Endothelial cell of umbilical vein (primary cell): ENCODE measurements around the gene STK11IP. TPM values are rescaled to one million over a fixed set of nuclear protein-coding genes. Genes with fewer than 3 reads are reported as not detected.

Source experiments
- BruUV-seq: library from RNA; stranded (reverse); fragments of 400-500 nt; replicated peaks from 2 replicates; lab custom pipeline; 2021; lab: Mats Ljungman, UMichigan
- CTCF ChIA-PET: fragments of 300-600, 350-600 bp; sonication (Branson Sonifier 250); formaldehyde crosslinking; loops from one replicate; lab custom pipeline; 2021; ENCODE audit warnings: antibody characterized with exemption, inconsistent platforms; lab: Charles Lee
- POLR2A ChIA-PET: fragments of 300-600, 350-600 bp; sonication (Branson Sonifier 250); formaldehyde crosslinking; loops from one replicate; lab custom pipeline; 2021; ENCODE audit warnings: antibody characterized with exemption, inconsistent platforms; lab: Charles Lee
- DNase-seq: peaks from one replicate; pipeline ENCODE4 v3.0.0-alpha.2; 2011; ENCODE audit warnings: low read depth, low spot score
- FAIRE-seq: peaks from 2 replicates; lab custom pipeline; 2011; peaks lifted over from hg19 to GRCh38; lab: Jason Lieb, UNC
- H2AFZ ChIP-seq: 2 replicates; pipeline ENCODE4 v1.6.0; 2012; ENCODE audit warnings: low read depth, low read length, control low read depth, inconsistent platforms
- H3K27ac ChIP-seq: 2 replicates; pipeline ENCODE4 v1.5.1; 2011; ENCODE audit warnings: low read depth, mild to moderate bottlenecking, control low read depth, low read length, moderate library complexity; ENCODE audit not compliant: insufficient read depth
- H3K27me3 ChIP-seq, 2 experiments: 2 replicates each; pipeline versions ENCODE4 v1.6.0 to v1.6.1; 2011; ENCODE audit warnings: low read length in 2 of 2, mixed read lengths in 1 of 2; ENCODE audit not compliant: control insufficient read depth in 2 of 2, insufficient read depth in 2 of 2
- H3K36me3 ChIP-seq, 2 experiments: 2 replicates in 1 of 2; 3 replicates in 1 of 2; pipeline ENCODE4 v1.5.1; 2011; ENCODE audit warnings: low read length in 2 of 2, mild to moderate bottlenecking in 1 of 2, moderate library complexity in 1 of 2; ENCODE audit not compliant: control insufficient read depth in 2 of 2, insufficient read depth in 2 of 2; ENCODE audit errors: extremely low read depth in 1 of 2
- H3K4me1 ChIP-seq: 3 replicates; pipeline ENCODE4 v1.5.1; 2011; ENCODE audit warnings: mild to moderate bottlenecking, low read length; ENCODE audit not compliant: control insufficient read depth, insufficient read depth; ENCODE audit errors: extremely low read depth
- H3K4me2 ChIP-seq: 2 replicates; pipeline ENCODE4 v1.6.1; 2011; ENCODE audit warnings: low read length, control low read depth, mixed read lengths; ENCODE audit not compliant: insufficient read depth
- H3K4me3 ChIP-seq, 3 experiments: fragments of 200-600 bp in 1 of 3; sonication (generic), shearing (Covaris generic) in 1 of 3; replicated peaks in 1 of 3; 2 replicates each; pipeline ENCODE4 v1.5.1; 2011 to 2016; ENCODE audit warnings: control low read depth in 3 of 3, low read length in 3 of 3, mild to moderate bottlenecking in 2 of 3, inconsistent platforms in 1 of 3, low read depth in 1 of 3, moderate library complexity in 1 of 3; ENCODE audit not compliant: insufficient read depth in 1 of 3
- H3K79me2 ChIP-seq: 2 replicates; pipeline ENCODE4 v1.6.0; 2012; ENCODE audit warnings: low read length, inconsistent platforms; ENCODE audit not compliant: control insufficient read depth, insufficient read depth
- H3K9ac ChIP-seq: replicated peaks from 2 replicates; pipeline ENCODE3; 2011; ENCODE audit warnings: low read length, control low read depth; ENCODE audit not compliant: insufficient read depth; ENCODE audit errors: extremely low read depth
- H3K9me1 ChIP-seq: replicated peaks from 3 replicates; pipeline ENCODE4 v1.6.0; 2011; ENCODE audit warnings: mild to moderate bottlenecking, low read length; ENCODE audit not compliant: control insufficient read depth, insufficient read depth; ENCODE audit errors: extremely low read depth
- H3K9me3 ChIP-seq: replicated peaks from 2 replicates; pipeline ENCODE4 v1.5.1; 2012; ENCODE audit warnings: low read length, inconsistent platforms; ENCODE audit not compliant: control insufficient read depth, insufficient read depth
- H4K20me1 ChIP-seq: replicated peaks from 2 replicates; pipeline ENCODE3; 2011; ENCODE audit warnings: mild to moderate bottlenecking, low read length; ENCODE audit not compliant: control insufficient read depth, insufficient read depth; ENCODE audit errors: extremely low read depth
- EZH2 ChIP-seq: IDR thresholded peaks from 2 replicates; pipeline ENCODE4 v1.6.1; 2012; ENCODE audit warnings: borderline replicate concordance, low read depth, mild to moderate bottlenecking, moderate library complexity, low read length, inconsistent platforms; ENCODE audit not compliant: severe bottlenecking
- FOS ChIP-seq: IDR thresholded peaks from 2 replicates; pipeline ENCODE4 v1.6.1; 2011; ENCODE audit warnings: mild to moderate bottlenecking, low read length, moderate library complexity, borderline replicate concordance; ENCODE audit not compliant: insufficient read depth
- GATA2 ChIP-seq: IDR thresholded peaks from 2 replicates; pipeline ENCODE4 v1.7.0; 2011; ENCODE audit warnings: low read depth, mild to moderate bottlenecking, moderate library complexity, mixed read lengths, low read length; ENCODE audit not compliant: insufficient read length, insufficient read depth
- JUN ChIP-seq: IDR thresholded peaks from 2 replicates; pipeline ENCODE4 v1.6.1; 2011; ENCODE audit warnings: borderline replicate concordance, low read depth; ENCODE audit not compliant: insufficient read length, insufficient read depth
- MAX ChIP-seq: IDR thresholded peaks from 2 replicates; pipeline ENCODE4 v1.6.1; 2011; ENCODE audit not compliant: insufficient read depth, insufficient read length
- MYC ChIP-seq: IDR thresholded peaks from one replicate; pipeline ENCODE4 v1.6.1; 2011; ENCODE audit warnings: mild to moderate bottlenecking, low read depth, low read length
- POLR2A ChIP-seq: IDR thresholded peaks from 2 replicates; pipeline ENCODE4 v1.6.1; 2012; ENCODE audit warnings: low read depth, mild to moderate bottlenecking, control low read depth, low read length
- POLR2AphosphoS5 ChIP-seq: IDR thresholded peaks from 2 replicates; pipeline ENCODE4 v1.6.1; 2012; ENCODE audit warnings: low read depth, mild to moderate bottlenecking, control low read depth, low read length, moderate library complexity; ENCODE audit not compliant: insufficient read depth
- dilution Hi-C: fragments of 300-500 bp; cut with MboI; formaldehyde crosslinking; loops from one replicate; pipeline ENCODE4 v1.15.0; 2019; ENCODE audit warnings: low sequenced_read_pairs; ENCODE audit not compliant: extremely low pct_ligation_motif_present
- intact Hi-C: fragments of 100-400 bp; cut with micrococcal nuclease; formaldehyde crosslinking; loops from one replicate; pipeline ENCODE4 v1.10.0; 2022
- polyA plus RNA-seq, 4 experiments: library from polyadenylated mRNA; depleted of rRNA in 3 of 4; stranded (reverse) in 3 of 4; unstranded in 1 of 4; fragments of >200 nt; gene quantifications; 2 replicates each; pipeline versions ENCODE4 v1.2.1 to v1.2.3, GENCODE V29; 2011 to 2012; ENCODE audit warnings: missing spikeins in 1 of 4
- total RNA-seq: library from RNA; stranded (reverse); gene quantifications from 2 replicates; pipeline ENCODE4 v1.2.3, GENCODE V29; 2021
- TF ChIP-seq, protein P1 (sequence below), 2 donors: IDR thresholded peaks; 1 replicate in 1 of 2; 2 replicates in 1 of 2; pipeline ENCODE4 v1.5.1; 2011; ENCODE audit warnings: low read length in 2 of 2, mild to moderate bottlenecking in 2 of 2, moderate library complexity in 2 of 2, control low read depth in 1 of 2, inconsistent platforms in 1 of 2, low read depth in 1 of 2; ENCODE audit not compliant: insufficient read depth in 1 of 2; ENCODE audit errors: extremely low read depth in 1 of 2

Gene STK11IP
- total and polyA plus RNA-seq, 2 donors (not counting 3 experiments of a cell fraction or from before 2014, with no cell fraction given) = 17.7 to 19.2 TPM

DNA sequence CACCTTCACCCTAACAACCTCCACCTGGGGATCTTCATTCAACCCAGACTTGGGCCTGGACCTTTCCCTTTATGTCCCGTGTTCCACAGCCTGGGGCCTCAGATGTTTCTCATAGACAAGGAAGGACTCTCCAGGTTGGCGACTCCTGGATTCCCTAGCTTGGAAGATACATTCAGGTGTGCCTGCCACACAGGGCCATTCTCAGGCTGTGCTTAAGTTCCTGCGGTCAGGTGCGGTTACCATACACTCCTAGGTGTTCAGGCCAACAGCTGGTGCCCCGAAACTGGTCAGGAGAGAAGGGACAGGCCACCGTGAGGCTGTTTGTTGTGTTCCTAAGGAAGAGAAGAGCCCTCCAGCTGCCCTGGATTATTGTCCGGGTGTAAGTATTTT lies 45.4 kb downstream of the STK11IP start:
- ChIA-PET POLR2A (no interaction called here), CTCF (interaction anchor here (0.6 to 5.4 kb wide), 8 partner anchors 21 to 213 kb away, joined by 3 to 47 read pairs (median 4); partner anchors contain the start of genes CHPF and TMEM198)
- dilution Hi-C loops = no loop called here
- H3K4me2 ChIP-seq = no peak overlapping the region
- TF ChIP-seq POLR2AphosphoS5 = no peak
- TF ChIP-seq FOS = no peak
- TF ChIP-seq EZH2 = no peak
- TF ChIP-seq, protein P1, sequence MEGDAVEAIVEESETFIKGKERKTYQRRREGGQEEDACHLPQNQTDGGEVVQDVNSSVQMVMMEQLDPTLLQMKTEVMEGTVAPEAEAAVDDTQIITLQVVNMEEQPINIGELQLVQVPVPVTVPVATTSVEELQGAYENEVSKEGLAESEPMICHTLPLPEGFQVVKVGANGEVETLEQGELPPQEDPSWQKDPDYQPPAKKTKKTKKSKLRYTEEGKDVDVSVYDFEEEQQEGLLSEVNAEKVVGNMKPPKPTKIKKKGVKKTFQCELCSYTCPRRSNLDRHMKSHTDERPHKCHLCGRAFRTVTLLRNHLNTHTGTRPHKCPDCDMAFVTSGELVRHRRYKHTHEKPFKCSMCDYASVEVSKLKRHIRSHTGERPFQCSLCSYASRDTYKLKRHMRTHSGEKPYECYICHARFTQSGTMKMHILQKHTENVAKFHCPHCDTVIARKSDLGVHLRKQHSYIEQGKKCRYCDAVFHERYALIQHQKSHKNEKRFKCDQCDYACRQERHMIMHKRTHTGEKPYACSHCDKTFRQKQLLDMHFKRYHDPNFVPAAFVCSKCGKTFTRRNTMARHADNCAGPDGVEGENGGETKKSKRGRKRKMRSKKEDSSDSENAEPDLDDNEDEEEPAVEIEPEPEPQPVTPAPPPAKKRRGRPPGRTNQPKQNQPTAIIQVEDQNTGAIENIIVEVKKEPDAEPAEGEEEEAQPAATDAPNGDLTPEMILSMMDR (IDR thresholded peaks at IDR 0.05; ENCODE audit: extremely low read depth in 1 of 2, insufficient read depth in 1 of 2, low read depth in 1 of 2, low read length in 2 of 2) = no peak
- no peak for TF ChIP-seq POLR2A
- TF ChIP-seq MYC = no peak
- no peak for TF ChIP-seq GATA2
- no peak for TF ChIP-seq JUN
- no peak for TF ChIP-seq MAX
- intact Hi-C loops = no loop called here
- no peak overlapping the region for H3K4me3 ChIP-seq
- peaks cover 0 to 3% of the 10 kb centered on the region in 2 experiments for H3K27me3 ChIP-seq
- no peak for FAIRE-seq
- H3K9ac ChIP-seq = no peak overlapping the region
- no peaks in the 10 kb centered on the region for H3K9me3 ChIP-seq
- H3K36me3 ChIP-seq = no peaks in the 10 kb centered on the region
- no peaks in the 10 kb centered on the region for H3K4me1 ChIP-seq
- no peaks in the 10 kb centered on the region for H3K79me2 ChIP-seq
- BruUV-seq = no TSS peak
- H3K27ac ChIP-seq = no peak overlapping the region
- H4K20me1 ChIP-seq = no peaks in the 10 kb centered on the region
- DNase-seq = no peak
- H2AFZ ChIP-seq = no peak overlapping the region
- H3K9me1 ChIP-seq = no peaks in the 10 kb centered on the region
